SU-DHL-6 (cell line): ENCODE results near the gene KCND3.

ENCODE experiments used
- EZH2phosphoT487 ChIP-seq: fragments of 200-600 bp; sonication (generic), shearing (Covaris generic); conservative IDR thresholded peaks from 2 replicates; pipeline ENCODE4 v1.6.1; 2018; ENCODE audit warnings: mild to moderate bottlenecking, antibody characterized with exemption, low read length, moderate library complexity, mixed read lengths
- TF ChIP-seq, protein P1 (sequence below): fragments of 200-600 bp; sonication (generic); IDR thresholded peaks from one replicate; pipeline ENCODE4 v1.5.1; 2017; ENCODE audit warnings: antibody characterized with exemption, mild to moderate bottlenecking, low read length, moderate library complexity; ENCODE audit not compliant: insufficient read depth, poor library complexity, severe bottlenecking

DNA sequence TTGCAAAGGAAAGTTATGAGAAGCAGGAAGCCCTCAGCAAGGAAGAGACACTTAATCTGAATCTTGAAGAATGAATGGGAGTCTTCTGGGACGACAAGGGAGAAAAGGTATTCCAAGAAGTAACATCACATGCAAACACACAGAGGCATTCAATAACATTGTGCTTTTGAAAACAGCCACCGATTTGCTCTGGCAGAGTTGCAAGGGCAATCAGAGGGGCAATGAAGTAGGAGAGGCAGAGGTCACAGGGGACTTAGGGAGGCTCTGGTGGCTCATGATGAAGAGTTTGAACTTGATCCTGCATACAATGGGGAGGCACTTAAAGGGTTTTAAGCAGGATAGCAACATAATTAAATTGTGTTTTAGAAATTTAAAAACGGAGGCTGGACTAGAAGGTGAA is 126.1 kb downstream of the KCND3 start:
- TF ChIP-seq, protein P1, sequence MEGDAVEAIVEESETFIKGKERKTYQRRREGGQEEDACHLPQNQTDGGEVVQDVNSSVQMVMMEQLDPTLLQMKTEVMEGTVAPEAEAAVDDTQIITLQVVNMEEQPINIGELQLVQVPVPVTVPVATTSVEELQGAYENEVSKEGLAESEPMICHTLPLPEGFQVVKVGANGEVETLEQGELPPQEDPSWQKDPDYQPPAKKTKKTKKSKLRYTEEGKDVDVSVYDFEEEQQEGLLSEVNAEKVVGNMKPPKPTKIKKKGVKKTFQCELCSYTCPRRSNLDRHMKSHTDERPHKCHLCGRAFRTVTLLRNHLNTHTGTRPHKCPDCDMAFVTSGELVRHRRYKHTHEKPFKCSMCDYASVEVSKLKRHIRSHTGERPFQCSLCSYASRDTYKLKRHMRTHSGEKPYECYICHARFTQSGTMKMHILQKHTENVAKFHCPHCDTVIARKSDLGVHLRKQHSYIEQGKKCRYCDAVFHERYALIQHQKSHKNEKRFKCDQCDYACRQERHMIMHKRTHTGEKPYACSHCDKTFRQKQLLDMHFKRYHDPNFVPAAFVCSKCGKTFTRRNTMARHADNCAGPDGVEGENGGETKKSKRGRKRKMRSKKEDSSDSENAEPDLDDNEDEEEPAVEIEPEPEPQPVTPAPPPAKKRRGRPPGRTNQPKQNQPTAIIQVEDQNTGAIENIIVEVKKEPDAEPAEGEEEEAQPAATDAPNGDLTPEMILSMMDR: no peak
- no peak for TF ChIP-seq EZH2phosphoT487
